K562 (cell line): ENCODE results near the gene TPCN1. TPM values are rescaled to one million over a fixed set of nuclear protein-coding genes. Genes with fewer than 3 reads are reported as not detected.

Source experiments
- CUX1 ChIP-seq: fragments of 200-800 bp; sonication (Bioruptor generic); IDR thresholded peaks from 2 replicates; pipeline ENCODE4 v1.6.1; 2016; ENCODE audit warnings: missing genetic modification characterization, missing compliant biosample characterization
- FOXK2 ChIP-seq, 2 experiments: fragments of 450-650 bp; IDR thresholded peaks in 1 of 2; conservative IDR thresholded peaks in 1 of 2; 2 replicates each; pipeline ENCODE4 v1.6.1; 2016; ENCODE audit warnings: low read depth in 2 of 2, mild to moderate bottlenecking in 1 of 2
- NKRF ChIP-seq: fragments of 450-650 bp; IDR thresholded peaks from 2 replicates; pipeline ENCODE4 v1.6.1; 2016; ENCODE audit warnings: borderline replicate concordance
- NONO ChIP-seq, 2 experiments: fragments of 200-400 bp in 1 of 2; fragments of 450-650 bp in 1 of 2; formaldehyde crosslinking in 1 of 2; IDR thresholded peaks; 2 replicates each; pipeline ENCODE4 v1.6.1; 2017; ENCODE audit warnings: low read depth in 2 of 2, mild to moderate bottlenecking in 2 of 2, moderate library complexity in 2 of 2, low read length in 1 of 2
- NR3C1 ChIP-seq: sonication (generic); formaldehyde crosslinking; IDR thresholded peaks from 2 replicates; pipeline ENCODE4 v1.8.1; 2022; ENCODE audit warnings: missing genetic modification reagents
- RUNX1 ChIP-seq: sonication (generic); IDR thresholded peaks from 2 replicates; pipeline ENCODE4 v1.6.1; 2016; ENCODE audit warnings: antibody characterized with exemption, low read depth
- polyA plus RNA-seq, 8 experiments: library from polyadenylated mRNA; depleted of rRNA in 4 of 8; stranded (reverse) in 5 of 8; unstranded in 3 of 8; fragments of >200 nt; fragmentation: Nextera tagmentation in 2 of 8; fragmentation: Illumina TruSeq in 1 of 8; extraction: Ambion mirVana in 2 of 8; extraction: Trizol in 1 of 8; gene quantifications; 2 replicates each; pipeline versions ENCODE4 v1.2.1 to v1.2.3, GENCODE V29; 2011 to 2014; ENCODE audit warnings: inconsistent platforms in 1 of 8, missing spikeins in 1 of 8
- total RNA-seq, 7 experiments: library from RNA; depleted of rRNA in 6 of 7; stranded (reverse); fragments of >200 nt in 6 of 7; fragmentation: Illumina TruSeq in 2 of 7; extraction: Trizol in 2 of 7; gene quantifications; 2 replicates each; pipeline versions ENCODE4 v1.2.1 to v1.2.3, GENCODE V29; 2011 to 2021; ENCODE audit warnings: low replicate concordance in 1 of 7

Gene TPCN1
- total and polyA plus RNA-seq, 9 of the 15 experiments (the other 6 are each of a cell fraction or from before 2014, with no cell fraction given) = 0.80 to 23.8 (median 7.4) TPM

GRCh38 chr12:113221181-113221996 lies at the start of gene TPCN1 (continued):
- no peak for TF ChIP-seq CUX1 (CRISPR knock-in tag)
- 0 out of 4 replicates have a peak, but pooled peaks of 1 of the 2 experiments have one; percentile 5 for TF ChIP-seq FOXK2 (conservative IDR thresholded peaks at IDR 0.05 in 1 of 2, IDR thresholded peaks at IDR 0.05 in 1 of 2; ENCODE audit: low read depth in 2 of 2)
- peak; percentile 89 to 97 for TF ChIP-seq NONO (IDR thresholded peaks at IDR 0.05; ENCODE audit: low read depth in 2 of 2, low read length in 1 of 2)
- TF ChIP-seq RUNX1 = no peak
- 0 out of 2 replicates have a peak, but pooled peaks have one; percentile 40 for TF ChIP-seq NR3C1
- TF ChIP-seq NKRF = peak; percentile 92
